Skin of body (tissue), 2 donors: ENCODE data around the gene LNX1. TPM values are rescaled to one million over a fixed set of nuclear protein-coding genes. Genes with fewer than 3 reads are reported as not detected.

ENCODE experiments used
- DNase-seq: peaks from one replicate; lab custom pipeline; 2025; lab: John Stamatoyannopoulos, UW
- total RNA-seq: library from RNA; depleted of rRNA; stranded (reverse); fragments of >200 nt; gene quantifications from one replicate; pipeline ENCODE4 v1.2.3, GENCODE V29; 2014

LNX1 gene
- total RNA-seq, 1 donor from 2014 or later, result 6.9 TPM

DNA sequence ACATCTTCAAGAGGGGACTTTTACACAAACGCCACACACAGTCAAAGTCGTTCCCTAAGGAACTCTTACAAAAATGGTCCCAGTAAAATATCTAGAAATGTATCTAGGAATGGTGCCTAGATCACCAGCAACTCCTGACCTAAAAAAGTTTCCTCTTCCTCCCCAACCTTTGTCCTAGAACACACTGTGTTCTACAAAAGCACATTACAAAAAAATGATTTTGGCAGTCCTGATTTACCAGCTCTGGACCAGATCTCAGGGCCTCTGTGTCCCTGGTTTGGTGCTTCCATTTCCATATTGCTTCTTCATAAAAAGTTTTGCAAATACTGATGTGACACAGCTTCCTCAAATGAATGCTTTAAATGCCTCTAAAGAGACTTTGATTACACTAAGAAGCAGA, 55.0 kb downstream of the LNX1 start:
- DNase-seq, result no peak

DNA sequence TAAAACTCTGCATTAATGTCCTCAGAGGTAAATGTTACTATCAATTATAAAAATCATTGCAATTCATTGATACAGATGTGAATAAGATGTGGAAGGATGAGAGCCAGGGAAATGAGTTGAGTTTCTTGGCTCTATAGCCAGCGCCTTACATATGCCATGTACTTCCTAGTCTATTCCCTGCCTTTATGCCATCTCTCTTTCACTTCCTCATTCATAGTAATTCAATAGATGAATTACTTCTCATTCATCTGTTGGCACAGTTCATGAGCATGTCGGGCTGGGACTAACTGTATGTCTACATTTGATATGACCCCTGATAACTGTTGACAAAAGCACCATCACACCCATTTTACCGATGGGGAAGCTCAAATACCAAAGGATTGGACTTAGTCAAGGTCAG, 55.7 kb downstream of the LNX1 start:
- DNase-seq, result no peak

DNA sequence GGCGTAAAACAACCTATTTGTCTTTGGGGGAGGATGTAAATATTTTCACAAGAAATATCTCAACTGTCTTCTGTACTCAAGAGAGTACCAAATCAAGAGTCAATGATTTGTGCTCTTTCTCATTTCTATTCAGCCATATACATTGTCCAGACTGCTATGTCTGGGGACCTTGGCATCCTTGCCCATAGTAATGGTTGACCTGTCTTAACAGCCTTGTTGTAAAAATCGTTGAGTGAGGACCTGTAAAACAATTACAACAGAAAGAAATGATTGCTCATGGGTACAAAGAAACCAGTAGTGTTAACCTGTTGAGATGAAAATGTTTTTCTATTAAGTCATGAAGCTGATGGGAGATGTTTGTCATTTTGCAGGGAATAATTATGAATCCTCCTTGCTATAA, 56.6 kb downstream of the LNX1 start:
- DNase-seq, result no peak

DNA sequence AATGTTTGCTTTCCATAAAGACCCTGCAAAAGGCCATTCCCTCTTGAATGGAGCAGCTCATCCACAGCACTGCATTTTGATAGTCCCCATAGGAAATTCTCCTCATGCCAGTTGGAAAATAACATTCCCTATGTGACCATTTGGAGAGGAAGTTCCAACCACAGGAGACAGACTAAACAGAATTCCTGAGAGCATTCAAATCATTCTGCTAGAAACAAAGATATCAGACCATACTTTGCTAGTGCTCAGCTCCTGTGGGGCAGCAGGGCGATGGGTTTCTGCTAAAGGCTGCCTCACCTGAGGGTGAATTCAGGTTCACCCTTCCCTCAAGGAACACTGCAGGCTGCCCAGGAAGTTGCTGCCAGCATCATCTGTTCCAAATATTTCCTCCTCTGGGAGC, 58.8 kb downstream of the LNX1 start:
- no peak for DNase-seq

DNA sequence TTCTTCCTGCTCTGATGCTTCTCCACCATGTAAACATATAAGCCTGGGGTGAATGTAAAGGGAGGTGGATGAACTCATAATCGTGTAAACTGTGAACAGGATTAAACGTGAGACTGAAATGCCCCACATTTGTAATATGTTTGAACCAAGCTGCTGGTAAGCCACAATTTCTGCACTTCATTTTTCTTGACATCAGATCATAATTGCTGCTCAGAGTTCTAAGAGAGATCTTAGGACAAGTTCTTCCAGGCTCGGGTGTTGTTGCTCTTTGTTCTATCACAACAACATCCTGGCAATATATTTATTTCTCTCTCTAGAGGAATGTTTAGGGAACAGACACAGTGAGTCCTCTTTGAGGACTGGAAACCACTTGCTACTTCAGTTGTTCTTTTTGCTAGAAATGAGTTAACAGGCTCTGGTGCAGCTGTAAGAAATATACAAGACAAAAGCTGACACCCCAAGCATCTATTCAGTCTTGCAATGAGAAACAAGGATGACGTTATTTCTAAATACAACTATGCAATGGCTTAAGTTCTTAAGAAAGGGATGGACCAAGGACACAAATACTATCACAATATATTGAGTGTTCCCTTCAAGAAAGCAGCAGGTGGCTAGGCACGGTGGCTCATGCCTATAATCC, 59.6 kb downstream of the LNX1 start:
- DNase-seq, result peak; percentile 65

DNA sequence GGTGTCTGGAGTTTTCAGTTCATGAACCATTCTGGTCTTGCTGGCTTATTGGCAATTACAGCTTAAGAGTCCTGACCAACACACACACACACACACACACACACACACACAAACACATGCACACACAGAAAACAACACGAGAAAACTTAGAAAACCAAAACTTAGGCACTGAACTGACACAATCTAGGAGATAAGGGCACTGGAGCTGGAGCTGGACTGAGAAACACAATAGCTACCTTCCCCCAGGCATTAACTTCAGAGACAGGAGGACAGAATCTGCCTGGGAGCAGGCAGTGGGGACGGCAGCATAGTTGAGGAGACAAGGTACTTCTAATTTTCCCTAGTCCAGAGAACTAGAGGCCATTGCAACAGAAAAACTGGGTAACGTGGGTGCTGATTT, 62.3 kb downstream of the LNX1 start:
- no peak for DNase-seq

DNA sequence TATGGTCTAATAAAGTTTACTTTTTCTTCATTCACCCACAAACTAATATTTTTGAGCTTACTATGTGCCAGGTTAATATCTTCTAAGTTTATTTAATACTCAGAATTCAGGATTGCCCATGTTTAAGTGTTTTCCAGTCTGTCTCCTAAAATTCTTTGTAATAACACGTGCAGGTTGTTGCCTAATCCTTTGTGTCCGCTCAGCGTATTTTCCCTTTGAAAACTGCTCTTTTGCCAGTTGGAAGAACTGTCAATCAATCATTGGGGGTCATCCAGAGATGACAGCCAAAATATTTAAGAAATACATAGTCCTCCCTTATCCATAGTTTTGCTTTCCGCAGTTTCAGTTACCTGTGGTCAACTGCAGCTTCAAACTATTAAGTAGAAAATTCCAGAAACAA, 63.4 kb downstream of the LNX1 start:
- no peak for DNase-seq

DNA sequence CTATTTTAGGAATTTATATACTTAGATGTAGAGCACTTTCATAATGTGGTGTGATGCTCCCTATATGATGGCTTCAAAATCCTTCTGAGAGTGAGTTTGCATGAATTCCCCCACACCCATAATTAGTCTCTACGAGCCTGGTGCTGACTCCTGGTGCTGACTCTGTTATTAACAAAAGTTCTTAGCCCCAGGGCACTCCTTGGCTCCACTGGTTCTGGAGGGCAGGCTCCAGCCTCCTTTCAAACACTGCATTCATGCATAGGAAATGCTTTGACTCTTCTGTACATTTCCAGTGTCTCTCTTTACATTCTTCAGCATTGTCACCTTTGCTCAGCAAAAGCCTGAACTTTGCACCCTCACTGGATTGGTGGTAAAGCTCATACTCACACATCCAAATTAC, 64.0 kb downstream of the LNX1 start:
- no peak for DNase-seq

DNA sequence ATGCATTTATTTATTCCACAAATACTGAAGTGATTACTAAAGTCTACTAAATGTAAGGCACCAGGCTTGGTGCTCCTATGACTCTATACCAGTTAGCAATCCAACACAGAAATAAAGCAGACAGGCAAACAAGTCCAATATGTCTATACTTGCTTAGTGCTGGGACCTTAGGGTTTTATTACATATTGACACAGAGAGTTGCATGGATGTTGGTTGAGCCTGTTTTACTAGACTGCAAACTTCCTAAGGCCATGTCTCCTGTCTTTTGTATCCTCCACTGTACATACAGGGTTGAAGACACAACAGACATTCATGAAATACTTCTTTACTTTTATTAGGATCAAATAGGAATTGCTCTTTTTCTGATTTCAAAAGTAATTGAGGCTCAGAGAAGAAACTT, 69.0 kb downstream of the LNX1 start:
- DNase-seq, result no peak

DNA sequence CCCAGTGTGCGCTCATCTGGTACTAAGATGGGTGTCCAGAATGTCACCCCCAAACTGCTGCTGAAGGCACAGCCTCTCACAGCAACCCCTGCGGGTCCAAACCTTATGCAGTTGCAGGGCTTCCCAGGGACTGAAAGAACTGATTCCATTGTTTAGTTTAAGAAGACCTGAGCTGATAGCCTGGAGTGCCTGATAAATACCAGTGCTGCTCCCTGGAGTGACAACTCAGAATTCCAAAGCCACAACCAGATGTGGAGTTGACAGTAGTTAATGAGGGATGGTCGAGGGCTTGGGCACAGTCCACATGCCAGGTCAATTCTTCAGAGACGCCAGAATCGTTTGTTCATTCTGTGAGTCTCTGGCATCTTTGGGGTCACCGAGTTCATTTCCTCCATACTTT, 71.2 kb downstream of the LNX1 start:
- DNase-seq, result no peak

DNA sequence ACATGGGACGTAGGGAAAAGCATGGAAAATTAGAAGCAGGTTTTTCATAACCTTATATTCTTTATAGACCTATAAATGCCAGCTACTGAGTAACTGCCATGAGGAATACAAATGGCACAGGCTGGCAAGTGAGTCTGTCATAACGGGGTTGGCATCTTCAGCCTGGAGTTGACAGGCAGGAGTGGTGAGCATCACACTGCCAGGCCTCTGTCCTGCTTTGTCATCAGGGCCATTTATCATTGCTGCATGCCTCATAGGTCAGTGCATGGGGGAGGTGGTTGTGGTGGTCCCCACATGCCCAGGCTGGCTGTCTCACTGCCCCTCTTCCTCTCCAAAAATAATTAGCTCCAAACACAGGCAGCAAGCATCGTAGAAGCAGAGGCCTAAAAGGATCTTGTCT, 72.5 kb downstream of the LNX1 start:
- DNase-seq, result no peak

DNA sequence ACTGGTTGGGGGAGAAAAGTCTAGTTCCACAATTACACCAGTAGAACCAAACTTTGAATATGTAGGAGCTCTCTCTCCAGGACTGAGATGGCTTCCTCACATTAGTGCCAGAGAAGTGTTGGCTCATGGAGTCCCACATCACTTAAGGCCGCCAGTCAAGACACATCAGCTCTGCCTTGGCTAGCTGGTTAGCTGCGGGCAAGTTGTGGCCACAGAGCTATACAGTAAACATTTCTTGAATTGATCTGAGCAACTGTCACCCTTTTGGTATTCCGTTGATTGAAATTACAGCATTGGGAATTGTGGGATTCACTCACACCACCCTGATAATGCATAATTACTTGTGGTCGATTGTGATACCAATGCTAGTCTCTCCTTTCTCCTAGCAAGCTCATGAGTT, 76.2 kb downstream of the LNX1 start:
- DNase-seq, result no peak

DNA sequence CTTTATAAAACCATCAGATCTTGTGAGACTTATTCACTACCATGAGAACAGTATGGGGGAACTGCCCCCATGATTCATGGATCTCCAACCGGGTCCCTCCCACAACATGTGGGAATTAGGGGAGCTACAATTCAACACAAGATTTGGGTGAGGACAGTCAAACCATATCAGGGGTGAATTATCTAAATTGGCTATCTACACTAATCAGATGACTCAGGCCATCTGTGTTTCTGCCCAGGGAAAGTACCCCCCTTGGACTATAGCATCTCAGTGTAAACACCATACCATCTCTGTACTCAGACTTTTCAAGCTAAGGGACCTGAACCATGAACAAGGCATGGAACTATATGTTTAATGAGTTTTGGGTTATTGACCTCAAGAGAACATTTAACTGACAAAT, 76.8 kb downstream of the LNX1 start:
- no peak for DNase-seq

DNA sequence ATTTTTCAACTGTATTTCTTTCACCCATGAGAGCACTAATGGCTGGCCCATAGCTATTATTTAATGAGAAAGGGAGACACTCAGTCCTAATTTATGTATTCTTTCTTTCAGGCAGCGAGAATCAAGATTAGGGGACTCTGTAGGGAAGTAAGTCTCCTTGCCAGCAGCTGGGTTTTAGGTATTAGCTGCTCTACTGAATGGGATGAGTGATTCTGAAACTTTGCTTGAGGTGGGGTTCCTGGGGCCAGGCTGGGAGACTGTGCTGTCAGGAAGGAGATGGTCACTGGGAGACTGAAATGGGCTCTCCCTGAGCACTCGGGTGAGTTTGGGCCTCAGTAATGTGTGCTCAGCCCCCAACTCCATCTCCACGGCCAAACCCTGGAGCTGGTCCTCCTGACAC, 78.7 kb downstream of the LNX1 start:
- no peak for DNase-seq

DNA sequence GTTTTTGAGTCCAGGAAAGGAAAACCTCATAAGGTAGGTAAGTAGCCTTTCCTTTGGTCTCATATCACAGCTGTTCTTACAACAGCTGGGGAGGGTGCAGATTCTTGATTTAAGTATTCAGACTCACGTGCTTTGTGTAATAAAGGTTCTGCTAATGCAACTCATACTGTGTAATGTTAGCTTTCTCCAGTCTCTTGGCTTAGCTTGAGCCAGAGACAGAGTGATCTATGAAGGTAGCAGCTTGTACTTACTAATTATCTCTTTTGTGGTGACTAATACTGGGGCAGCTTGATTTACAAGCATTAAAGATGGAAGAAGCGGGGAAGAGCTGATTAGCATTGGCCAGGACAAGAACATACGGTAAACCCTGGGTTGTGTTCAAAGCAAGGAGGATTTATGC, 80.3 kb downstream of the LNX1 start:
- no peak for DNase-seq

DNA sequence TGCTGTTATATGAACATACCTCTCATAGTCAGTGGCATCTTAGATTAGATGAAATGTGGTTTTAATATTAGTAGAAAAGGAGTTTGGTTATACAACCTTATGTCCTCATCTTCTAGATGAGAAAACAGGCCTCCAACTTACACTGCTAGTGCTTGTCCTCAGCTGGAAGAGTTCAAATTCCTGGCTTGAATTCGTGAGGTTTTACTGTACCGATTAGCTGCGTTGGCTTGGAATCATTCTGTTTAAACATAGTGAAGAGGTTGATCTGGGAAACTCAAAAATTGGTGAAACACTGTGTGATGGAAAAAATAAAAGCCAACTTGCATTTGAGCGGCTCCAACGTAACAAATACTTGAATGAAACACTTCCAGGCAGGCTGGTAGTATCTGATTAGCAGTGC, 81.0 kb downstream of the LNX1 start:
- no peak for DNase-seq

DNA sequence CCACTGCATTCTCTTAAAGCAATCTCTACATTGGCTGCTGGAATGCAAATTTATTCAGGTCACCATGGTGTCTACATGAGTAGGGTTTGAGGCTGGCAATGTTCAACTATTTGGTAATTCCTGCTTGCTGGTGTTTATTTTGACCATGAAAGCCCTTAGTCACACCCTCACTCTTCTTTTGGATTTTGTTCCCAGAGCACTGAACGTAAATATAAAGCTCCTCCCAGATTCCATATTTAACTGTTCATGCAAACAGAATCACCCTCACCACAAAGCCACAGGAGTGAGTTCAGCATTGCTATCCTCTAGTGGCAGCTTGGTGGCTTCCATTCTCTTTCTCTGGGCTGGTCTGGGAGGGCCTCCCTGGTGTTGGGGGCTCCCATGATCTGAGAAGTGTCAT, 82.8 kb downstream of the LNX1 start:
- no peak for DNase-seq

DNA sequence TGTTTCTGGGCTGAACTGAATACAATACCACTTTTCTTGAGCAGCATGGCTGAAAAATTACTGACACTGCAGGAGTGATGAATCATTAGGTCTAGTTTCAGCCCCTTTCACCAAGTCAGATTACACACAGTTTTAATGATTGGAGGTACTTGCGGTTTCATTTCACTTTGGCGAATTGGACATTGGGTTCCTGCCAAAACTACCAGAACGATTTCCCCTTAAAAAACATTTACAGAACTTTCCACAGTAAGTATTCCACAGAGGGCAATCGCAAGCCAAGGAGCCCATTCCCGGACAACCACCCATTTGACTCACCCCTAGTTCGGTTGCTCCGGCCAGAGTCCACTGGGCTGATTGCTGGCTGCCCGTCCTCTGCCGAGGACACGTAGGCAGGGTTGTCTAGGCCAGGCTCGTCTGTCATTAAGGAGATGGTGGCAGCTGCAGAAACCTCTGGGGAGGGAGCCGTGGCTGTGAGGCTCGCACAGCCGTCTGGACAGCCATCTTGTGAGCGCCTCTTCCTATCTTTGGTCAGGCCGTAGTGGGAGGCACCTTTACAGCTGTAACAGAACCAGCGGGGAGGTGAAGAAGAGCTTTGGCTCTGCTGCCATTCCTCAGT, 83.5 kb downstream of the LNX1 start:
- DNase-seq, result no peak

DNA sequence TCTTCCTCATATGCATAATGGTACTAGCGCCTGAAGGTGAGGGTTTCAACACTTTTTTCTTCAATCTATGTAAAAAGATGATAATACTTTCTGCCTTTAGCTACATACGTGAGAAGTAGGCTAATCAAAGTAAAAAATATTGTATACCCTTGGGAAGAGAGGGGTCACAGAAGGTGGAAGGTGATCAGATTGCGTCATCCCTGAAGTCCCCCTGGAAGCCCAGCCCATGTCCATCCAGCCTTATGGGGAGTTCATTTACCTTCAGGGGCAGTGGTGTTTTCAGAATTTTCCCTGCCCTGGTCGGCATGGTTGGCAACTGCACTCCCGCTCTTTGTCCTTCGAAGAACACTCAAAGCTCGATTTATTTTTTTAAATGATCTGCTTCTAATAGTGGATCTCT, 84.2 kb downstream of the LNX1 start:
- DNase-seq, result no peak

DNA sequence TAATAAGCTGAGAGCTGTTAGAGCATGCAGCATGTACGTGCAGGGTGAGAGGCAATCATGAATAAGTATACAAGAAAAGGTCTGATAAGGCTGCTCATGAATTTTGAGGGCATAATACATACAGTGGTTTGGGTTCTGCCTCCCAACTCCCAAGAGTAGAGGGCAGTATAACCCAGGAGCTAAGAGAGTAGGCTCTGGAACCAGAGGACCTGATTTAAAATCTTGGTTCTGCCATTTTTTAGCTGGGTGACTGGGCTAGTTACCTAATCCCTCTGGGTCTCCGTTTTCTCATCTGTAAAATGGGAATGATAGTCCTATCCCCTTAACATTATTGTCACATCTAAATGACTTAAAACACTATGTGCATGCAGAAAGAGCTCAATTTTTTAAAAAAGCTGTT, 85.3 kb downstream of the LNX1 start:
- DNase-seq, result no peak

DNA sequence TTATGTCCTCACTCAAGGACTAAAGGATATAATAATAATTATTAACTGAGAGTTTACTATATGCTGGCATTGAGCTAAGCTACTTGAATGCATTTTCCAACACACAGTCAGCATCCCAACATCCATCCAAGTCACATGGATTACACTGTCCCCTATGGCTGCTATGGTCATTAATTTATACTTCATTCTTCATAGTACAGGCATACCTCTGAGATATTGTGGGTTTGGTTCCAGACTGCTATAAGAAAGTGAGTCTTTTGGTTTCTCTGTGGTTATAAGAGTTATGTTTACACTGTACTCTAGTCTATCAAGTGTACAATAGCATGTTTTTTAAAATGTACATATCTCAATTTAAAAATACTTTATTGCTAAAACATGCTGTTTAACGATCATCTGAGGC, 89.2 kb downstream of the LNX1 start:
- DNase-seq, result no peak

DNA sequence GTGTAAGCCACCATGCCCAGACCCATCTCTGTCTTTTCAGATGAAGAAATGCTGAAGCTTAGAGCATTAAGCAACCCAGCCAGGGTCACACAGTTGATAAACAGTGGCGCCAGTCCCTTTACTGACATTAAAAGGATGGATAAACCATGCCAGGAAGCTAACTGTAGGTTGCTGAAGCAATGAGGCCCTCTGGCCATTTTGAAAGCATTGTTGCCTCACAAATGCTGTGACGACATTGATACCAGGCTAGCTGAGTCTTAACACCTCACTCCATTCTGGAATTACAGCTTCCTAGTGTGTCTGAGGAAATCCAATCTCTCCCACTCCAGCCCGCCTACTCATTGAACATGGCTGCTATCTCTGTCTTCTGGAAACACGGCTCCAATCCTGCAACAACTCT, 89.7 kb downstream of the LNX1 start:
- DNase-seq, result no peak

DNA sequence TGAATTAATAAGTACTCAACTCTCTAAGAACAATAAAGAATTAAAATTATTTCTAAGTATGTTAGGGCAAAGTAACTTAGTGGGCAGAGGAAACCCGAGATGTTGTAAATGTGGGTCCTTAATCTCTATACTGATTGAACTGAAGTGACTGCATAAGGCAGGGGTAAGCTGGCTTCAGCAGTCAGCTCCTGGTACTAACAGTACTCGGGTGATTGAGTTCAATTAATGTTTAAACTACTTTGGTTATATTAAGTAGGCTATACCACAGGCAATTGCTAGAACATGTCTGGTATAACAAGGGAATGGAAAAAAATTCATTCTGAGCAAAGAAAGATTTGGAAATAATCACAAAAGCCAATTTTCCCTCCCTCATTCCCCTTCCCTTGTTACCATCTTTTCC, 90.7 kb downstream of the LNX1 start:
- DNase-seq, result no peak

DNA sequence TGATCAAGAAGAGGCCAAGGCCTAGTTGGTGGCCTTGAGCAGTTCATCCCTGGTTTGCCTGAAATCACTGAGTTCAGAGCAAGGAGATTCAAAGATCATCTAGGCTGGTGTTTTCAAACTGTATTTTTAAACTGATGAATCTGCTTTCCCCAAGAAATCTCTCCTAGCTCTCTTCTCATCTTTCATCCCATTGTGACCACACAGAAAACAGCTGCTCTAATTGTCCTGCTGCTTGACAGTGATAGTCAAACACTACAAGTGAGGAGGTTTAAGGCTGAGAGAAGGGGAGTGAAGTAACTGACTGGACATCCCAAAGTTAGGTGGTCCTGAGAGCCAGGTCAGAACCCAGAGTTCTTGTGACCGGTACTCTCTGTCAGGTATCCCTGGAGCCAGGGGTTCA, 91.5 kb downstream of the LNX1 start:
- DNase-seq, result no peak
